HepG2 (cell line): Measurements from ENCODE around the gene GOLGA7B. TPM values are rescaled to one million over a fixed set of nuclear protein-coding genes. Genes with fewer than 3 reads are reported as not detected.

Experiments
- ATRX ChIP-seq: sonication (generic); formaldehyde crosslinking; IDR thresholded peaks from 2 replicates; pipeline ENCODE4 v1.4.0; 2020; ENCODE audit warnings: missing genetic modification reagents, borderline replicate concordance
- KAT2B ChIP-seq: fragments of 150-350 bp; IDR thresholded peaks from 2 replicates; pipeline ENCODE4 v1.6.1; 2014; ENCODE audit warnings: low read depth, low read length, borderline replicate concordance
- MED13 ChIP-seq: sonication (generic); formaldehyde crosslinking; IDR thresholded peaks from 2 replicates; pipeline ENCODE4 v1.5.0; 2020; ENCODE audit warnings: missing genetic modification reagents
- NFKBIZ ChIP-seq: IDR thresholded peaks from 2 replicates; pipeline ENCODE4 v1.6.1; 2018; ENCODE audit warnings: missing genetic modification reagents, missing compliant biosample characterization
- TCF12 ChIP-seq, 2 experiments: fragments of 450-650 bp in 1 of 2; sonication (generic) in 1 of 2; formaldehyde crosslinking in 1 of 2; IDR thresholded peaks; 2 replicates each; pipeline versions ENCODE4 v1.6.1 to v1.8.0; 2017 to 2022; ENCODE audit warnings: antibody characterized with exemption in 1 of 2, mild to moderate bottlenecking in 1 of 2, missing genetic modification reagents in 1 of 2, moderate library complexity in 1 of 2
- ZBTB21 ChIP-seq: sonication (generic); formaldehyde crosslinking; IDR thresholded peaks from 2 replicates; pipeline ENCODE4 v1.4.0; 2020; ENCODE audit warnings: missing genetic modification reagents
- ZNF232 ChIP-seq: sonication (generic); formaldehyde crosslinking; IDR thresholded peaks from 2 replicates; pipeline ENCODE4 v1.4.0; 2020; ENCODE audit warnings: missing genetic modification reagents, borderline replicate concordance
- polyA plus RNA-seq, 8 experiments: library from polyadenylated mRNA; depleted of rRNA in 3 of 8; stranded (reverse) in 7 of 8; unstranded in 1 of 8; fragments of >200 nt; fragmentation: Illumina TruSeq in 4 of 8; extraction: Trizol in 4 of 8; gene quantifications; 2 replicates each; pipeline versions ENCODE4 v1.2.1 to v1.2.3, GENCODE V29; 2011 to 2016; ENCODE audit warnings: low read depth in 4 of 8, missing spikeins in 1 of 8, mixed read lengths in 1 of 8; ENCODE audit not compliant: insufficient read depth in 1 of 8
- total RNA-seq, 5 experiments: library from RNA; depleted of rRNA; stranded (reverse); fragments of >200 nt; fragmentation: Illumina TruSeq; extraction: Trizol; gene quantifications; 2 replicates each; pipeline ENCODE4 v1.2.3, GENCODE V29; 2016; ENCODE audit warnings: low read depth in 1 of 5
- TF ChIP-seq, protein P1 (sequence below): sonication (generic); formaldehyde crosslinking; IDR thresholded peaks from 2 replicates; pipeline ENCODE4 v1.4.0; 2020; ENCODE audit warnings: mild to moderate bottlenecking, missing genetic modification reagents, borderline replicate concordance
- TF ChIP-seq, protein P2 (sequence below): sonication (generic); formaldehyde crosslinking; IDR thresholded peaks from 2 replicates; pipeline ENCODE4 v1.4.0; 2020; ENCODE audit warnings: missing genetic modification reagents

The GOLGA7B gene
- total and polyA plus RNA-seq, 2 of the 13 experiments (the other 11 are each of a cell fraction or from before 2014, with no cell fraction given): not detected

DNA sequence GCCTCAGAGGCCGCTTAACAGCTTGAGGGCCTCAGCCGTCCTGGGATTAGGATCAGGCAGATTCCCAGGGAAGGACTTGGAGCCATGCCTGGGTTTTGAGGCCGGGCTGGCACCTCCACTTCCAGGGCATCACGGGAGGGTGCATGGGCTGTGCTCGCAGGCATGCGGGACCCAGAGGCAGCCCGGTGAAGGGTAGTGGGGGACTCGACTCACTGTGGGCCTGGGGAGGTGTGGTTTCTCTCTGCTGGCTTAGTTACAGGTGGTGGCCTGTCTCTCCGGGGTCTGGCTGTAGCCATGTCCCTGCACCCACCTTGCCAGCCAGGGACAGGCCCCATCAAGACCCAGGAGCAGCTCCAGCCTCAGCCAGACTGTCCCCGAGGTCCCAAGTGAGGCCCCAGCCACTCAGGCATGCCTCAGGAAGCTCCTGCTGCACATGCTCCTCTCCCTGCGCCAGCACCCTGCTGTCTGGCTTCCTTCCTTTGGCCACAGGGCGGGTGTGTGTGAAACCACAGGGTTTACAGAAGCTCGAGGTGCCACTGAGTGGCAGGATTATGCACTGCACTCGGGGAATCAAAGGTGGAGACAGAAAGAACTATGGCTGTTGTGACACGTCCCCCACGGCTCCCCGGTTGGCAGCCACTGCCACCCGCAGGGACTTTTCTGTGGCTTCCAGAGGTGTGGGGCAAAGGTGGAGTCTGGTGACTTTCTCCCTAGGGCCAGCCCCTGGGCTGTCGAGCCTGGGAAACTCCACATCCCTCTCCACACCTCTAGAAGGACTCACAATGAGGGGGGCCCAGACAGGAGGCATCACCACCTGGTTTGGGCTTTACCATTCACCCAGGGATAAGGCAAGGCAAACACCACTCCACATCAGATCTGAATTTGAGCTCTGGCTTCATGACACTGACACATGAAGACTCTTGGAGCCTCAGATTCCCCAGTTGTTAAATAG, 19.7 kb downstream of the GOLGA7B start (continued):
- TF ChIP-seq, protein P1, sequence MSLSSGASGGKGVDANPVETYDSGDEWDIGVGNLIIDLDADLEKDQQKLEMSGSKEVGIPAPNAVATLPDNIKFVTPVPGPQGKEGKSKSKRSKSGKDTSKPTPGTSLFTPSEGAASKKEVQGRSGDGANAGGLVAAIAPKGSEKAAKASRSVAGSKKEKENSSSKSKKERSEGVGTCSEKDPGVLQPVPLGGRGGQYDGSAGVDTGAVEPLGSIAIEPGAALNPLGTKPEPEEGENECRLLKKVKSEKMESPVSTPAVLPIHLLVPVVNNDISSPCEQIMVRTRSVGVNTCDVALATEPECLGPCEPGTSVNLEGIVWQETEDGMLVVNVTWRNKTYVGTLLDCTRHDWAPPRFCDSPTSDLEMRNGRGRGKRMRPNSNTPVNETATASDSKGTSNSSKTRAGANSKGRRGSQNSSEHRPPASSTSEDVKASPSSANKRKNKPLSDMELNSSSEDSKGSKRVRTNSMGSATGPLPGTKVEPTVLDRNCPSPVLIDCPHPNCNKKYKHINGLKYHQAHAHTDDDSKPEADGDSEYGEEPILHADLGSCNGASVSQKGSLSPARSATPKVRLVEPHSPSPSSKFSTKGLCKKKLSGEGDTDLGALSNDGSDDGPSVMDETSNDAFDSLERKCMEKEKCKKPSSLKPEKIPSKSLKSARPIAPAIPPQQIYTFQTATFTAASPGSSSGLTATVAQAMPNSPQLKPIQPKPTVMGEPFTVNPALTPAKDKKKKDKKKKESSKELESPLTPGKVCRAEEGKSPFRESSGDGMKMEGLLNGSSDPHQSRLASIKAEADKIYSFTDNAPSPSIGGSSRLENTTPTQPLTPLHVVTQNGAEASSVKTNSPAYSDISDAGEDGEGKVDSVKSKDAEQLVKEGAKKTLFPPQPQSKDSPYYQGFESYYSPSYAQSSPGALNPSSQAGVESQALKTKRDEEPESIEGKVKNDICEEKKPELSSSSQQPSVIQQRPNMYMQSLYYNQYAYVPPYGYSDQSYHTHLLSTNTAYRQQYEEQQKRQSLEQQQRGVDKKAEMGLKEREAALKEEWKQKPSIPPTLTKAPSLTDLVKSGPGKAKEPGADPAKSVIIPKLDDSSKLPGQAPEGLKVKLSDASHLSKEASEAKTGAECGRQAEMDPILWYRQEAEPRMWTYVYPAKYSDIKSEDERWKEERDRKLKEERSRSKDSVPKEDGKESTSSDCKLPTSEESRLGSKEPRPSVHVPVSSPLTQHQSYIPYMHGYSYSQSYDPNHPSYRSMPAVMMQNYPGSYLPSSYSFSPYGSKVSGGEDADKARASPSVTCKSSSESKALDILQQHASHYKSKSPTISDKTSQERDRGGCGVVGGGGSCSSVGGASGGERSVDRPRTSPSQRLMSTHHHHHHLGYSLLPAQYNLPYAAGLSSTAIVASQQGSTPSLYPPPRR (CRISPR knock-in tag): no peak
- TF ChIP-seq ATRX (CRISPR knock-in tag) (no peak), KAT2B (no peak), NFKBIZ (CRISPR knock-in tag) (no peak), ZBTB21 (no peak), ZNF232 (CRISPR knock-in tag) (no peak), MED13 (no peak), TCF12 (IDR thresholded peaks at IDR 0.05) (no peak), TCF12 (CRISPR knock-in tag; IDR thresholded peaks at IDR 0.05) (no peak)
- TF ChIP-seq, protein P2, sequence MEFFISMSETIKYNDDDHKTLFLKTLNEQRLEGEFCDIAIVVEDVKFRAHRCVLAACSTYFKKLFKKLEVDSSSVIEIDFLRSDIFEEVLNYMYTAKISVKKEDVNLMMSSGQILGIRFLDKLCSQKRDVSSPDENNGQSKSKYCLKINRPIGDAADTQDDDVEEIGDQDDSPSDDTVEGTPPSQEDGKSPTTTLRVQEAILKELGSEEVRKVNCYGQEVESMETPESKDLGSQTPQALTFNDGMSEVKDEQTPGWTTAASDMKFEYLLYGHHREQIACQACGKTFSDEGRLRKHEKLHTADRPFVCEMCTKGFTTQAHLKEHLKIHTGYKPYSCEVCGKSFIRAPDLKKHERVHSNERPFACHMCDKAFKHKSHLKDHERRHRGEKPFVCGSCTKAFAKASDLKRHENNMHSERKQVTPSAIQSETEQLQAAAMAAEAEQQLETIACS: no peak
